HPDE6-E6E7 (cell line): Measurements from ENCODE around the gene MYB.
A peak's percentile ranks its signal among the peaks of the same experiment; 100 is the strongest.
"Not testable (repeated sequence)": the region's sequence is repeated elsewhere in the genome, so short reads cannot be mapped to it uniquely, and the experiment has no call there.

Experiments
- DNase-seq: peaks from one replicate; pipeline ENCODE4 v3.0.0; 2011; ENCODE audit warnings: missing footprints; ENCODE audit errors: extremely low spot score

The MYB gene

GRCh38 chr6:135164387-135164786 is 16.7 kb upstream of the MYB start:
- DNase-seq, result not testable (repeated sequence)

GRCh38 chr6:135165031-135165430 is 16.1 kb upstream of the MYB start:
- no peak for DNase-seq

- no peak for DNase-seq
These were observed 14.6 kb upstream of the MYB start for GRCh38 chr6:135166515-135166914.

- DNase-seq, result no peak
These were observed 13.5 kb upstream of the MYB start for GRCh38 chr6:135167617-135168016.

- no peak for DNase-seq
These were observed 12.3 kb upstream of the MYB start for GRCh38 chr6:135168766-135169165.

GRCh38 chr6:135170238-135170637 is 10.9 kb upstream of the MYB start:
- DNase-seq, result no peak

- peak; percentile 21 for DNase-seq
These were observed 10.3 kb upstream of the MYB start for GRCh38 chr6:135170849-135171248.

GRCh38 chr6:135173242-135173988 is 7.7 kb upstream of the MYB start:
- DNase-seq, result no peak

GRCh38 chr6:135173989-135174484 is 7.1 kb upstream of the MYB start:
- no peak for DNase-seq

GRCh38 chr6:135176058-135176457 is 5.0 kb upstream of the MYB start:
- DNase-seq, result no peak

GRCh38 chr6:135176464-135176863 is 4.6 kb upstream of the MYB start:
- DNase-seq, result no peak

- DNase-seq, result no peak
These were observed 1.7 kb upstream of the MYB start for GRCh38 chr6:135179372-135179771.

GRCh38 chr6:135179920-135180541 is 1.1 kb upstream of the MYB start:
- no peak for DNase-seq

- DNase-seq, result no peak
These were observed 394 bp downstream of the MYB start for GRCh38 chr6:135181333-135182070.

- DNase-seq, result no peak
These were observed 1.2 kb downstream of the MYB start for GRCh38 chr6:135182071-135183001.

GRCh38 chr6:135183002-135183531 is 2.0 kb downstream of the MYB start:
- no peak for DNase-seq

- no peak for DNase-seq
These were observed 2.7 kb downstream of the MYB start for GRCh38 chr6:135183532-135184440.

GRCh38 chr6:135185483-135185882 is 4.4 kb downstream of the MYB start:
- no peak for DNase-seq

- no peak for DNase-seq
These were observed 5.1 kb downstream of the MYB start for GRCh38 chr6:135186255-135186654.

GRCh38 chr6:135187372-135187771 is 6.3 kb downstream of the MYB start:
- no peak for DNase-seq
